GM23338 (cell line): ENCODE results near the gene TMEM239.

Experiments
- CREB1 ChIP-seq: fragments of 250-450 bp; sonication (Bioruptor Pico); IDR thresholded peaks from 2 replicates; pipeline ENCODE4 v1.5.0; 2020; ENCODE audit warnings: low read depth, mild to moderate bottlenecking, moderate library complexity
- TF ChIP-seq, protein P1 (sequence below), 2 experiments: fragments of 200-600 bp in 1 of 2; sonication (generic) in 1 of 2; conservative IDR thresholded peaks; 2 replicates each; pipeline versions ENCODE4 v1.5.1 to v1.6.1; 2016 to 2017; ENCODE audit warnings: antibody characterized with exemption in 2 of 2, low read depth in 2 of 2, mild to moderate bottlenecking in 2 of 2, moderate library complexity in 1 of 2

DNA sequence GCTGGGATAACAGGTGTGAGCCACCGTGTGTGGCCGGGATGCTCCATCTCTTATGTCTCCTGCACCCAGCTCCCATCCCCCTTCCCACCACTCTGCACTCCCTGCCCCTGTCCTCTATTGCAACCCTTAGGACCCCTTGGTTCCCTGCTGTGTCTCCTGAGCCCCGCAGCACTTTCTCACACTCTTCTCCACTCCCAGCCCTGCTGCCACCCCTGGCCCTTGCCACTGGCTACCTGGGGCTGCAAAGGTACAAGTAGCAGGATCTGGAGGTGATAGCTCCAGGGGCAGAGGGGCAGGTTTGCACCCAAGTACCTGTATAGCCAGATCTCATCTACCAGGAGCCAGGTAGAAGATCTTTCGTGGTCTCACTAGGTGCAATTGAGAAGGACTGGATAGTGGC lies 9.1 kb upstream of the TMEM239 start:
- TF ChIP-seq CREB1 (CRISPR knock-in tag), result no peak
- TF ChIP-seq, protein P1, sequence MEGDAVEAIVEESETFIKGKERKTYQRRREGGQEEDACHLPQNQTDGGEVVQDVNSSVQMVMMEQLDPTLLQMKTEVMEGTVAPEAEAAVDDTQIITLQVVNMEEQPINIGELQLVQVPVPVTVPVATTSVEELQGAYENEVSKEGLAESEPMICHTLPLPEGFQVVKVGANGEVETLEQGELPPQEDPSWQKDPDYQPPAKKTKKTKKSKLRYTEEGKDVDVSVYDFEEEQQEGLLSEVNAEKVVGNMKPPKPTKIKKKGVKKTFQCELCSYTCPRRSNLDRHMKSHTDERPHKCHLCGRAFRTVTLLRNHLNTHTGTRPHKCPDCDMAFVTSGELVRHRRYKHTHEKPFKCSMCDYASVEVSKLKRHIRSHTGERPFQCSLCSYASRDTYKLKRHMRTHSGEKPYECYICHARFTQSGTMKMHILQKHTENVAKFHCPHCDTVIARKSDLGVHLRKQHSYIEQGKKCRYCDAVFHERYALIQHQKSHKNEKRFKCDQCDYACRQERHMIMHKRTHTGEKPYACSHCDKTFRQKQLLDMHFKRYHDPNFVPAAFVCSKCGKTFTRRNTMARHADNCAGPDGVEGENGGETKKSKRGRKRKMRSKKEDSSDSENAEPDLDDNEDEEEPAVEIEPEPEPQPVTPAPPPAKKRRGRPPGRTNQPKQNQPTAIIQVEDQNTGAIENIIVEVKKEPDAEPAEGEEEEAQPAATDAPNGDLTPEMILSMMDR (conservative IDR thresholded peaks at IDR 0.05; ENCODE audit: low read depth in 2 of 2), result no peak
